Prostate gland (tissue), 2 donors: ENCODE measurements around the gene RSPH9.

Source experiments
- CTCF ChIP-seq, 4 experiments: fragments of 200-600 bp in 2 of 4; fragments of 450-650 bp in 2 of 4; sonication (generic) in 2 of 4; IDR thresholded peaks; 1 replicate in 3 of 4; 2 replicates in 1 of 4; pipeline ENCODE4 v1.5.1; 2016 to 2019; ENCODE audit warnings: antibody characterized with exemption in 4 of 4, mild to moderate bottlenecking in 2 of 4, moderate library complexity in 2 of 4
- POLR2A ChIP-seq: fragments of 450-650 bp; IDR thresholded peaks from one replicate; pipeline ENCODE4 v1.6.1; 2016; ENCODE audit warnings: antibody characterized with exemption, mild to moderate bottlenecking
- POLR2AphosphoS5 ChIP-seq: sonication (generic); formaldehyde crosslinking; IDR thresholded peaks from one replicate; pipeline ENCODE4 v1.6.1; 2017; ENCODE audit warnings: antibody characterized with exemption

DNA sequence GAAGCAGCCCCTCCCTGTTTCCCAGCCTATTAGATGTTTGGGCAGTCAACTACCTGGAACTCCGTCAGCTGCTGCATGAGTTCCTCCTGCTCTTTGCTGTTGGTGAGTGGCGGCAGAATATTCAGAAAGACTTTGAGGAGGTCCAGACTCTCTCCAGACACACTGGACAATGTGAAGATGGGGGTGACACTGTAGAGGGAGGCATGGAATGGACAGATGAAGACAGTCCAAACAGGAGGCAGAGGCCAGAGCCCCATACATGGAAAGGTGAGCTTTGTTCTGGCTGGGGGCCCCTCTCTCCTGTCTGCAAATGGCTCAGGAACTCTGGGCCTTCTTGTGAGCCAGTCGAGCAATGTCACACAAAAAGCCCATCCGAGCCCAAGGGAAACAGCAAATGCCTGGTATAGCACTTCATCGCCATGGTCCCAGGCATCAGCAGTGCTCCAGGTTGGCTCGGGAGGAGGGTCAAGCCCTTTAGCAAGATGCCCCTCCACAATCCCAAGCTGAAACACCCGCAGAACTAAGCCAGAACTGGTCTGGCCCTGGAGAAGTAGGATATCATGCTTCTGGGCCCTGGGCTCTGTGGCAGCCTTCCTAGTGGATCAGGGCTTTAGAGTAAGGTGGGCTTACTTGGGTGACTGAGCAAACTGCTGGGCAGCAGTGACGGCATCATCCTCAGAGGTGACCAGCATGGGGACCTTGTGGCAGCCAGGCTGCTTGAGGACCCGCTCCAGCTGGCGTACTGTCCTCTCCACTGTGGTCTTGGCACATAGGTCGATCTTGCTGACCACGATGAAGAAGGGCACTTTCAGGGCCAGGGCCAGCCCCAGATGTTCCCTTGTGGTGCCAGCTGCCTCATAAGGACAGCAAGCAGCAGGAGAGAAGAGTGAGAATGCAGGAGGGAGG lies 20.7 kb upstream of the RSPH9 start:
- TF ChIP-seq POLR2AphosphoS5 (no peak), CTCF (IDR thresholded peaks at IDR 0.05) (no peak), POLR2A (no peak)
